ENCODE measurements around the gene OR2J2.
"Not testable (repeated sequence)": the region's sequence is repeated elsewhere in the genome, so short reads cannot be mapped to it uniquely, and the experiment has no call there.

The OR2J2 gene

DNA sequence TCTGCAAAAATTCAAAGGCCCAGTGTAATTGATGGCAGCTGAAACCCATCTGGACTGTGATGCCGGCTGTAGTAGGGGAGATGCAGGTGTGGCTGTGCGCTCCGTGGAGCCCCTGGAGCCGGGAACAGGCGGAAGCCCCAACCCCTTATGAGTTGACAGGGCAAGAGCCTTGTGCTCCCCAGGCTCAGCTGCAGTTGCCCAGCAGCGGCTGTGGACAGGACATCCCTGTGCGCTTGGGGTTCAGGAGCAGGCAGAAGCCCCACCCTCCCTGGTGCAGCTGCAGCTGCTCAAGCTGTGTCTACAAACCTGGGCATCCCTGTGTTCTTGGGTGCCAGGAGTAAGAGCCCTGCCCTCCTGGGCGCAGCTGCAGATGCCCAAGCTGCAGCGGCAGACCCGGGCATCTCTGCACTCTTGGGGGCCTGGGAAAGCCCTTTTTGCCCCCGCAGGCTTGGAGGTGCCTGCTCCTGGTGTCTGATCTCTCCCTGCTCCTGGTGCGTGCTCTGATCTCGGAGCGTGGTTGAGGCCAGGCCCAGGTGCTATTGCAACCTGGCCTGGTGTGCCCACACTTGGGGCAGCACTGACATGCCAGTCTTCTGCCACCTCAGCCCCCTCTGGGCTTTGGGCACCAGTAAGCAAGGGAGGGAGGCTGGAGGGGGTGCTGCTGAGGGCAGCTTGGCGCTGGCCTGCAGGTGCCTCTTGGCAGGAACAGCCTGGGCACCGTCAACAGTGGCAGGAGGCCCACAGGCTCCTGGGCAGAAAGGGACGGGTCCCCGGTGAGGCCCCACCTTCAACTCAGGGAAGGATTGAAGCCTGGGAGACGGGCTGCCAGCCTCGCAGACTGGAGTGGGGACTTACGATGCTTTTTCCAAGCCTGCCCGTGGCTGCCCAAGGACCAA lies 30.3 kb downstream of the OR2J2 start:
- Histone ChIP-seq H3K4me2 (no peak overlapping the region), H3K4me3 (IDR thresholded peaks at IDR 0.05; ENCODE audit: insufficient read depth, low read depth, low read length) (no peak overlapping the region), H3K79me2 (ENCODE audit: insufficient read depth, low read depth) (no peaks in the 10 kb centered on the region), H3K27me3 (ENCODE audit: insufficient read depth, low read depth) (no peaks in the 10 kb centered on the region), H3K36me3 (ENCODE audit: insufficient read depth) (no peaks in the 10 kb centered on the region), H2AFZ (ENCODE audit: low read depth) (no peak overlapping the region), H3K27ac (no peak overlapping the region), H3K9ac (no peak overlapping the region), H4K20me1 (ENCODE audit: insufficient read depth) (no peaks in the 10 kb centered on the region), H3K4me1 (ENCODE audit: low read depth, poor library complexity, severe bottlenecking) (peaks cover 8% of the 10 kb centered on the region)
- TF ChIP-seq, protein P1, sequence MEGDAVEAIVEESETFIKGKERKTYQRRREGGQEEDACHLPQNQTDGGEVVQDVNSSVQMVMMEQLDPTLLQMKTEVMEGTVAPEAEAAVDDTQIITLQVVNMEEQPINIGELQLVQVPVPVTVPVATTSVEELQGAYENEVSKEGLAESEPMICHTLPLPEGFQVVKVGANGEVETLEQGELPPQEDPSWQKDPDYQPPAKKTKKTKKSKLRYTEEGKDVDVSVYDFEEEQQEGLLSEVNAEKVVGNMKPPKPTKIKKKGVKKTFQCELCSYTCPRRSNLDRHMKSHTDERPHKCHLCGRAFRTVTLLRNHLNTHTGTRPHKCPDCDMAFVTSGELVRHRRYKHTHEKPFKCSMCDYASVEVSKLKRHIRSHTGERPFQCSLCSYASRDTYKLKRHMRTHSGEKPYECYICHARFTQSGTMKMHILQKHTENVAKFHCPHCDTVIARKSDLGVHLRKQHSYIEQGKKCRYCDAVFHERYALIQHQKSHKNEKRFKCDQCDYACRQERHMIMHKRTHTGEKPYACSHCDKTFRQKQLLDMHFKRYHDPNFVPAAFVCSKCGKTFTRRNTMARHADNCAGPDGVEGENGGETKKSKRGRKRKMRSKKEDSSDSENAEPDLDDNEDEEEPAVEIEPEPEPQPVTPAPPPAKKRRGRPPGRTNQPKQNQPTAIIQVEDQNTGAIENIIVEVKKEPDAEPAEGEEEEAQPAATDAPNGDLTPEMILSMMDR (conservative IDR thresholded peaks at IDR 0.05; ENCODE audit: low read depth, low read length): no peak

DNA sequence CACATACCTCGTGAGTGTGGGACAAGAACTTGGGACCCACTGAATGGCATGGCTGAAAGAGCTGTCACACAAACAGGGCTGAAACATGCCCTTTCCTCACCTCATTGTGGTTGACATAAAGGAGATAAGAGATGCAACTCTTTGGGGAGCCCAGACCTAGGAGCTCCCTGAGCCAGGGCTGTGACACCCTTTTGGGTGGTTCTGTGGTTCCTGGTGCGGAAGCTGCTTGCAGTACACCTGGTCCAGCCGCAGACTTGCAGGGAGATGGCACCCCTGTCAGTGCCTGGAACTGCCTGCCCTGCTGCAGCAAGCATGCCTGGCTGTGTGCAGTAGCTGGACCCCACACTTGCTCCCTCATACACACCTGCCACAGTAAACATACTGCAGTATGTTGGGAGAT lies 31.3 kb downstream of the OR2J2 start:
- Histone ChIP-seq H3K4me3 (IDR thresholded peaks at IDR 0.05; ENCODE audit: insufficient read depth, low read depth, low read length) (no peak overlapping the region), H3K27me3 (ENCODE audit: insufficient read depth, low read depth) (no peaks in the 10 kb centered on the region), H3K79me2 (ENCODE audit: insufficient read depth, low read depth) (no peaks in the 10 kb centered on the region), H3K4me2 (no peak overlapping the region), H4K20me1 (ENCODE audit: insufficient read depth) (no peaks in the 10 kb centered on the region), H3K36me3 (ENCODE audit: insufficient read depth) (no peaks in the 10 kb centered on the region), H3K27ac (no peak overlapping the region), H3K9ac (no peak overlapping the region), H2AFZ (ENCODE audit: low read depth) (no peak overlapping the region), H3K4me1 (ENCODE audit: low read depth, poor library complexity, severe bottlenecking) (peaks cover 8% of the 10 kb centered on the region)
- TF ChIP-seq, protein P1 (conservative IDR thresholded peaks at IDR 0.05; ENCODE audit: low read depth, low read length): no peak

DNA sequence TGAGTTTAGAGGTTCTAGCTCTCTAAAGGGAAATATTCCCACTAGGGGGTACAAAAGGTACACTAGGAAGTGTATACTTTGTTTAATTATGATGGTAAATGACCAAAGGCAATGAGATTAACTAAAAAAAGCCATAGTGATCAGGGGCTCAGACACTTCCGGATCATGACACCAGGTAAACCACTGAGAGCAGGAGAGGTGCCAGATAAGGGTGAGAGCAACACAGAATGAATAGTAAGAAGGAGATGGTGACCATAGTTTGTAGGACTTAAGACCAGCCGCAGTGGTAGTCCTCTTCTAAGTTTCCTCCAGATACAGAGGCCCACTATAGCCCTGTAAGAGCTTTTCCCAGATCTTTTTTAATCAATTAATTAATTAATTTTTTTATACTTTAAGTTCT lies 40.8 kb downstream of the OR2J2 start:
- Histone ChIP-seq H3K4me2 (no peak overlapping the region), H2AFZ (ENCODE audit: low read depth) (no peak overlapping the region), H3K9ac (no peak overlapping the region), H3K4me3 (IDR thresholded peaks at IDR 0.05; ENCODE audit: insufficient read depth, low read depth, low read length) (no peak overlapping the region), H3K4me1 (ENCODE audit: low read depth, poor library complexity, severe bottlenecking) (no peaks in the 10 kb centered on the region), H3K27me3 (ENCODE audit: insufficient read depth, low read depth) (no peaks in the 10 kb centered on the region), H3K27ac (no peak overlapping the region), H3K79me2 (ENCODE audit: insufficient read depth, low read depth) (no peaks in the 10 kb centered on the region), H4K20me1 (ENCODE audit: insufficient read depth) (no peaks in the 10 kb centered on the region), H3K36me3 (ENCODE audit: insufficient read depth) (no peaks in the 10 kb centered on the region)
- TF ChIP-seq, protein P1 (conservative IDR thresholded peaks at IDR 0.05; ENCODE audit: low read depth, low read length): no peak

DNA sequence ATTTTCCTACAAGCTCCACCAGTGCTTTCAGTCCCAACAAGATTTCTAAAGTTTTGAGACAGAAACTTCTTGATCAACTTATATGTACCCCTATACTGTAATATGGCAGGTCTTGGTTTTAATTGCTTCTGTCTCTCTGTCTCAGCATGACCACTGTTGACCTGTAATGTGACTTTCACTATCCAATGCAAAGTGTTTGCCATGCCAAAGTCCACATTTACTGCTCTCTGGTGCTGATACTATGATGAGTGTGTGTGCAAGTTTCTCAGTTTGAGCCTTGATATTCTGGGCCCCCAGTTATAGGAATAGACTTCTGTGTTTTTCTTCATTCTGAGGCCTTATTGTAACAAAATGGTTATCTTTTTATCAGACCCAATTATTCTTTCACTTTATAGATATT lies 45.8 kb downstream of the OR2J2 start:
- no peak overlapping the region for H3K27ac ChIP-seq
- no peaks in the 10 kb centered on the region for H3K27me3 ChIP-seq (ENCODE audit: insufficient read depth, low read depth)
- H3K4me2 ChIP-seq: no peak overlapping the region
- no peaks in the 10 kb centered on the region for H3K79me2 ChIP-seq (ENCODE audit: insufficient read depth, low read depth)
- no peaks in the 10 kb centered on the region for H4K20me1 ChIP-seq (ENCODE audit: insufficient read depth)
- TF ChIP-seq, protein P1 (conservative IDR thresholded peaks at IDR 0.05; ENCODE audit: low read depth, low read length): no peak
- H3K9ac ChIP-seq: no peak overlapping the region
- no peak overlapping the region for H2AFZ ChIP-seq (ENCODE audit: low read depth)
- no peaks in the 10 kb centered on the region for H3K4me1 ChIP-seq (ENCODE audit: low read depth, poor library complexity, severe bottlenecking)
- H3K36me3 ChIP-seq (ENCODE audit: insufficient read depth): no peaks in the 10 kb centered on the region
- H3K4me3 ChIP-seq (IDR thresholded peaks at IDR 0.05; ENCODE audit: insufficient read depth, low read depth, low read length): no peak overlapping the region

DNA sequence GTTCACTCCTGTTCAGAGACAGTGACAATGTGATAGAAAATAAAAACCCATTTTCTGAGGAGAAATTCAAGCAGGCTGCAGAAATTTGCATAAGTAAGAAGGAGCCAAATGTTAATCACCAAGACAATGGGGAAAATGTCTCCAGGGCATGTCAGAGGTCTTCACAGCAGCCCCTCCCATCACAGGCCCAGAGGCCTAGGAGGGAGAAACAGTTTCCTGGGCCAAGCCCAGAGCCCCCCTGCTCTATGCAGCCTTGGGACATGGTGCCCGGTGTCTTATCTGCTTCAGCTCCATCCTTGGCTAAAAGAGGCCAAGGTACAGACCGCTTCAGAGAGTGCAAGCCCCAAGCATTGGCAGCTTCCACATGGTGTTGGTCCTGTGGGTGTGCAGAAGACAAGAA lies 46.5 kb downstream of the OR2J2 start:
- not testable (repeated sequence) for H3K79me2 ChIP-seq (ENCODE audit: insufficient read depth, low read depth); H3K4me1 ChIP-seq (ENCODE audit: low read depth, poor library complexity, severe bottlenecking); H3K4me3 ChIP-seq (IDR thresholded peaks at IDR 0.05; ENCODE audit: insufficient read depth, low read depth, low read length); H3K9ac ChIP-seq; H3K36me3 ChIP-seq (ENCODE audit: insufficient read depth); H4K20me1 ChIP-seq (ENCODE audit: insufficient read depth); H3K27ac ChIP-seq; H2AFZ ChIP-seq (ENCODE audit: low read depth); H3K27me3 ChIP-seq (ENCODE audit: insufficient read depth, low read depth); H3K4me2 ChIP-seq

DNA sequence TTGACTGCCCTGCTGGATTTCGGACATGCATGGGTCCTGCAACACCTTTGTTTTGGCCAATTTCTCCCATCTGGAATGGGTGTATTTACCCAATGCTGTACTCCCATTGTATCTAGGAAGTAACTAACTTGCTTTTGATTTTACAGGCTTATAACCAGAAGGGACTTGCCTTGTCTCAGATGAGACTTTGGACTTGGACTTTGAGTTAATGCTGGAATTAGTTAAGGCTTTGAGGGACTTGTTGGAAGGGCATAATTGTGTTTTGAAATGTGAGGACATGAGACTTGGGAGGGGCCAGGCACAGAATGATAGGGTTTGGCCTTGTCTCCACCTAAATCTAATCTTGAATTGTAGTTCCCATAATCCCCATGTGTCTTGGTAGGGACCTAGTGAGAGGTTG lies 47.3 kb downstream of the OR2J2 start:
- not testable (repeated sequence) for H3K27me3 ChIP-seq (ENCODE audit: insufficient read depth, low read depth); H3K4me1 ChIP-seq (ENCODE audit: low read depth, poor library complexity, severe bottlenecking); H3K4me2 ChIP-seq; H3K4me3 ChIP-seq (IDR thresholded peaks at IDR 0.05; ENCODE audit: insufficient read depth, low read depth, low read length); H4K20me1 ChIP-seq (ENCODE audit: insufficient read depth); H3K9ac ChIP-seq; H3K27ac ChIP-seq; H3K36me3 ChIP-seq (ENCODE audit: insufficient read depth); H3K79me2 ChIP-seq (ENCODE audit: insufficient read depth, low read depth); H2AFZ ChIP-seq (ENCODE audit: low read depth)
